Epithelial cell of alveolus of lung (primary cell): ENCODE results near the gene DEFB113. TPM values are rescaled to one million over a fixed set of nuclear protein-coding genes. Genes with fewer than 3 reads are reported as not detected.

Experiments used
- total RNA-seq: library from RNA; depleted of rRNA; stranded (reverse); fragments of >200 nt; gene quantifications from 2 replicates; pipeline ENCODE4 v1.2.1, GENCODE V29; 2015

Gene DEFB113, protein sequence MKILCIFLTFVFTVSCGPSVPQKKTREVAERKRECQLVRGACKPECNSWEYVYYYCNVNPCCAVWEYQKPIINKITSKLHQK
- not detected in 2 replicates for total RNA-seq

DNA sequence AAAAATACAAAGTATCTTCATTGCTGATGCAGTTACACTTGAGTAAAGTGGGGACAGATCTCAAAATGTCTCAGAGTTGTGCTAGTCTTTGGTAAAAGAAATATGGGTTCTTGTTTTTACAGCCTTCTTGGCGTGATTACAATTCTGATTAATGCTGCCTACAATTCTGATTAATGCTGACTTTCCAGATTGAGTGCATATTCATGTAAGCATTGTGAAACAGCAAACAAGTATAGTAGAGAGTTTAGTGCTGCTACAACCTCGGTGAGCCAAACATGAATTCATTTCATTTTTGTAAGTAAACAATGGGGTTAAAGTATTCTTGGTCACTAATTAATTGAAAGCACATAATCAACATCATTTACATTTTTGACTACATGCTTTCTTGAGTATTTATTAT, at the start of gene DEFB113:
TSS of gene DEFB113 (minus strand) at position 21 of the 400 bp plus-strand sequence. CDS start at position 21, 0 bp downstream.

GRCh38 chr6:49964064-49964463, 5.4 kb downstream of the DEFB113 start, which contains the start of gene DEFB114:
DEFB114 (minus strand) TSS chr6:49964164; CDS start chr6:49964105, 59 bp downstream.

Other genes with a start within 250 kb of the DEFB113 start
- gene CRISP3, start 225.2 kb downstream of the DEFB113 start, total RNA-seq: not detected in 2 replicates
- gene PGK2, start 182.3 kb downstream of the DEFB113 start, total RNA-seq: not detected in 2 replicates
- gene CRISP1, start 103.1 kb downstream of the DEFB113 start, total RNA-seq: not detected in 2 replicates
- not detected in 2 replicates for gene DEFB114, start 5.5 kb downstream of the DEFB113 start, total RNA-seq
- gene DEFB110, start 52.4 kb upstream of the DEFB113 start, total RNA-seq: not detected in 2 replicates
- gene DEFB112, start 80.3 kb upstream of the DEFB113 start, total RNA-seq: not detected in 2 replicates